Retinal pigment epithelial cell (primary cell): Measurements from ENCODE around the gene GTPBP3.

ENCODE experiments used
- DNase-seq: peaks from one replicate; pipeline ENCODE4 v3.0.0-alpha.2; 2010; ENCODE audit warnings: low read depth
- H3K4me3 ChIP-seq: 2 replicates; pipeline ENCODE4 v1.5.1; 2011; ENCODE audit warnings: mild to moderate bottlenecking, low read length, control low read depth, moderate library complexity
- CTCF ChIP-seq: conservative IDR thresholded peaks from 2 replicates; pipeline ENCODE4 v1.5.1; 2011; ENCODE audit warnings: low read depth, low read length, control low read depth, inconsistent platforms

The GTPBP3 gene

GRCh38 chr19:17321655-17322489, 15.5 kb upstream of the GTPBP3 start:
- TF ChIP-seq CTCF = no peak
- DNase-seq = no peak
- no peak overlapping the region for H3K4me3 ChIP-seq

DNA sequence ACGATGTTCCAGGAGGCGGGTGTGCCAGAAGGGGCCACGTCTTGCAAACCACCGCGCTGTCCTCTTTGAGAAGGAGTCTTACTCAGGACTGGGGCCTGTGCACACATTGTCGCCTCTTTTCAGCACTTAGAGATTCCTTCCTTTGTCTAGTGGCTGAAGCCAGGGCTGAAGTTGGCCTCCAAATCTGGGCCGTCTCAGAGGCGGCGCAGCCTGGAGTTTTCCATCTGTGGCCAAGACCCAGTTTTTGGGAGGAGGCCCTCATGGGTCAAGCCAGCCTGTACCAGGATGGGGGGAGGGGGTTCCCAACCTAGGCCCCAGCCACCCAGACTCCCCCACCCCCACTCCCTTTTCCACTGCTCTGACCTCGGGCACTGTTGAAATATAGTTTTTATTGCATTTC, 14.5 kb upstream of the GTPBP3 start:
- DNase-seq = no peak
- no peak overlapping the region for H3K4me3 ChIP-seq
- TF ChIP-seq CTCF = no peak

DNA sequence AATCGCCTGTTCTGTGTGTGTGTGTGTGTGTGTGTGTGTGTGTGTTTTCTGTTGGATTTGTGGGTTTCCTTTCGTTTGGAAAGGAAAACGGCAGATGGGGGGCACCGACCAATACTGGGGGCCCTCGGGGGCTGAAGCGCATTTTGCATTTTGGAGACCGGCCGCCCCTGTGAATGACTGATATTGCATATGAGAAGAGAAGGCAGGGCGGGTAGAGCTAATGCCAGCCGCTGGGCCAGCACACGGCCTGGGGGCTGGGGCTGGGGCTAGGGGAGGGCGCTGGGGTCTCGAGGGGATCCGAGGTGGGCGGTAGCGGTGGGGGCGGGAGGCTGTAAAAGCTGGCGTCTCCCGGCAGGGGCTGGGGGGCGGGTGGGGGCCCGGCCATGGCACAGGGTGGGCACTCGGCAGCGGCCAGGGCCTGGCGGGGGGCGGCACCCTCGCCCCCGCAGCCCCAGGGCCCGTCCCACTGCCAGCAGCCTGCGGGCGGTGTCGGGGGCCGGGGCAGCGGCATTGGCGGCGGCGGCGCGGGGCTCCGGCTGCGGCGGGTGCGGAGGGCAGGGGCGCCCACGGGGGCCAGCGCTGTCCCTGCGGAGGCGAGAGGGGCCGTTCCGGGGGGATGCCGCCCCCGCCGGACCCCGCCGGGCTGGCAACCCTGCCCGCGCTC, 13.9 kb upstream of the GTPBP3 start:
- DNase-seq = no peak
- no peak for TF ChIP-seq CTCF
- H3K4me3 ChIP-seq = no peak overlapping the region

DNA sequence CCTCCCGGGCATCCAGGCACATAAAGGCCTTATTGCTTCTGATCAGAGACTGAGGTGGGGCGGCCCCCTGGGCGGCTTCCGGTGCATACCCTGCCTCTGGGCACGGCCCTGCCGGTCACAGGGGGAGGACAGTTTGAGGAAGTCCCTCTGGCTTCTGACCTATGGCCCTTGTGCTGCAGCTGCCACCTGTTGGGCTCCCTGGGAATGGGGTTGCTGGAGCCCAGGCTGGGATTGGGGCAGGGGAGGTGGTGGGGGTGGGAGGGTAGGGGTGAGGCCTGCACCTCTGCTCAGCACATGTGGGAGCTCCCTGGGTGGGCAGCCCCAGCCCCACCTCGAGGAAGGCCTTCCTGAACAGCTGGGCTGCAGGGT, 13.4 kb upstream of the GTPBP3 start:
- DNase-seq = no peak
- no peak overlapping the region for H3K4me3 ChIP-seq
- no peak for TF ChIP-seq CTCF

- DNase-seq = no peak
- TF ChIP-seq CTCF = no peak
- no peak overlapping the region for H3K4me3 ChIP-seq
Observed at GRCh38 chr19:17324357-17325114, 12.8 kb upstream of the GTPBP3 start.

- TF ChIP-seq CTCF = no peak
- H3K4me3 ChIP-seq = no peak overlapping the region
- DNase-seq = no peak
Observed at GRCh38 chr19:17325133-17325532, 12.2 kb upstream of the GTPBP3 start.
